ENCODE data around the gene ASXL1. TPM values are rescaled to one million over a fixed set of nuclear protein-coding genes. Genes with fewer than 3 reads are reported as not detected.

Gene ASXL1
- total and polyA plus RNA-seq, 10 of the 15 experiments (the other 5 are each of a cell fraction or from before 2014, with no cell fraction given), result 11.0 to 87.6 (median 56.8) TPM

DNA sequence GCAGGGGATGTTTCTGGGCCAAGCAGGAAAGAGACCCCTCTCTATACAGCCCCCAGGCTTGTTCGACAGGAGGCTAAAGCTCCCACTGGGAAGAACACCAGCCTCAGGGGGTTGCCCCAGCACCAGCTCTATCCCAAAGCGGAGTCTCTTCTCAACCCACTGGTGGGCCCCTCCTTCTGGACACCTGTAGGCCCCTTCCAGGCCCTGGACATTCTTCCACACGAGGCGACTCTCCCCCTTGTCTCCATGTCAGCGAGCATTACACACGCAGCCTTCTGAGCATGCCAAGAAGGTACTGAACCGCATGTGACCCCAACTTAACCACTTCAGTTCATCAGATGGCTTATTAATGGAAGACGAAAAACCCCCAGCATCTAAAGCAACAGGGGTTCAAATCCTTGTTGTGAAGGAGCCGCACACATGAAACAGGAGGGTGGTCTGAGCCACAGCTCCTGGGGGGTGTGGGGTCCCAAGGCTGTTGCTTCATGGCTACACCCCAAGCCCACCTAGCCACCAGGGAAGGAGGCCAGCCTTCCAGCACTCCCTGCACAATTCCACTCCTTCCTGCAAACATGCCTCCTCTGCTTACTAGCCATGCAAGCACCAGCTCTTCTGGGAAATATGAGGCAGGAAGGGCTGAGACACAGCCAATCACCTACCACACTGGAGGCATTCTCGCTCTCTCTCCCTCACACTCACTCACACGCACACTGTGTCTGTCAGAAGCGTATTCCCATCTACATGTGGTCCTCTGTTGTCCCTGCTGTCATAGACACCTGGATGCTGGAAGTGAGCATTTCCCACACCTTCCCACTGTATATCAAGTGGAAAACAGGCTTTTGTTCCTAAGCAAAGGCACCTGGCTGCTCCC is 122.5 kb downstream of the ASXL1 start (continued):
- TF ChIP-seq, protein P1, sequence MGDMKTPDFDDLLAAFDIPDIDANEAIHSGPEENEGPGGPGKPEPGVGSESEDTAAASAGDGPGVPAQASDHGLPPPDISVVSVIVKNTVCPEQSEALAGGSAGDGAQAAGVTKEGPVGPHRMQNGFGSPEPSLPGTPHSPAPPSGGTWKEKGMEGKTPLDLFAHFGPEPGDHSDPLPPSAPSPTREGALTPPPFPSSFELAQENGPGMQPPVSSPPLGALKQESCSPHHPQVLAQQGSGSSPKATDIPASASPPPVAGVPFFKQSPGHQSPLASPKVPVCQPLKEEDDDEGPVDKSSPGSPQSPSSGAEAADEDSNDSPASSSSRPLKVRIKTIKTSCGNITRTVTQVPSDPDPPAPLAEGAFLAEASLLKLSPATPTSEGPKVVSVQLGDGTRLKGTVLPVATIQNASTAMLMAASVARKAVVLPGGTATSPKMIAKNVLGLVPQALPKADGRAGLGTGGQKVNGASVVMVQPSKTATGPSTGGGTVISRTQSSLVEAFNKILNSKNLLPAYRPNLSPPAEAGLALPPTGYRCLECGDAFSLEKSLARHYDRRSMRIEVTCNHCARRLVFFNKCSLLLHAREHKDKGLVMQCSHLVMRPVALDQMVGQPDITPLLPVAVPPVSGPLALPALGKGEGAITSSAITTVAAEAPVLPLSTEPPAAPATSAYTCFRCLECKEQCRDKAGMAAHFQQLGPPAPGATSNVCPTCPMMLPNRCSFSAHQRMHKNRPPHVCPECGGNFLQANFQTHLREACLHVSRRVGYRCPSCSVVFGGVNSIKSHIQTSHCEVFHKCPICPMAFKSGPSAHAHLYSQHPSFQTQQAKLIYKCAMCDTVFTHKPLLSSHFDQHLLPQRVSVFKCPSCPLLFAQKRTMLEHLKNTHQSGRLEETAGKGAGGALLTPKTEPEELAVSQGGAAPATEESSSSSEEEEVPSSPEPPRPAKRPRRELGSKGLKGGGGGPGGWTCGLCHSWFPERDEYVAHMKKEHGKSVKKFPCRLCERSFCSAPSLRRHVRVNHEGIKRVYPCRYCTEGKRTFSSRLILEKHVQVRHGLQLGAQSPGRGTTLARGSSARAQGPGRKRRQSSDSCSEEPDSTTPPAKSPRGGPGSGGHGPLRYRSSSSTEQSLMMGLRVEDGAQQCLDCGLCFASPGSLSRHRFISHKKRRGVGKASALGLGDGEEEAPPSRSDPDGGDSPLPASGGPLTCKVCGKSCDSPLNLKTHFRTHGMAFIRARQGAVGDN (IDR thresholded peaks at IDR 0.05), result no peak
- no peak for TF ChIP-seq FOS (IDR thresholded peaks at IDR 0.05; ENCODE audit: borderline replicate concordance, extremely low read depth, insufficient read length)

DNA sequence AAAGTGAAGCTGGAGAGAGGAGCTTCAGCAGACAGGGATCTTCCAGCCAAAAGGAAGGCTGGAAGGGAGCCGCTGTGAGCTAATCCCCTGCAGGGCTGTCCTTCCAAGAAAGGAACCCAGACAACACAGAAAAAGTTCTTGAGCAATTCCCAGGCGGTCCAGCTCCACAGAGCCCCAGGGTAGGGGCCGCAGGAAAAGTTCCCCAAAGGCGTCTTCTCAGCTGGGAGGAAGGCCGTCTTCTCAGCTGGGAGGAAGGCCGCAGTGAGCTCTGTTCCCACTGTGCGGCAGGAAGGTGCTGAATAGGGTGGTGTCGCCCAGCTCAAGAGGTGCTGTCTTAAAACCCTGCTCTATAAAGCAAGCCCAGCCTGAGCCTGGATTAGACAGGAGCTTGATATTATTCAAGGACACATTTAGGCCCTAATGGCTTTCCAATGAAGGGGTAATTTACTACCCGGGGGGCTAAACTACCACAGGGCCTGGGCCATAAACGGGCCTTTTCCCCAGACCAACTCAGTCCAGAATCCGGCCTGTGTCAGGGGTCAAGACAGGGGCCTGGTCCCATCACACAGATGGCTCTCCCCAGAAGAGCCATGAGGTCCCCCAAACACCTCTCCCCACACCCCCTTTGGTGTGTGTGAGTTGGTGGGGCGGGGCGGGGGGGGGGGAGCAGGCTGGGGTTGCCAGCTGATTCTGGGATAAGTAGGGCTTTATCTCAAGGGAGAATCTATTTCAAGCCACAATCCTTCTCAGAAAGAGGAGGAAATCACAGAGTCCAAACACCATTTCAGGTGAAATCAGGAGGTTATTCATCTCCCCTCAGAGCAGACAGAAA is 123.4 kb downstream of the ASXL1 start:
- POLR2A ChIA-PET, result interaction anchor here (0.6 kb wide), 1 partner anchor 189 kb away, joined by 3 read pairs; no protein-coding TSS in a partner anchor
- WGBS (ENCODE audit: insufficient coverage, insufficient replicate concordance, low lambda C conversion rate, missing lambda C conversion rate), result 78% methylated on average over 12 of the region's 13 CpGs
- Histone ChIP-seq H3K9ac (ENCODE audit: control insufficient read depth, insufficient read depth, low read length) (no peak overlapping the region), H3K27ac (ENCODE audit: control insufficient read depth, insufficient read depth) (no peak overlapping the region), H4K20me1 (ENCODE audit: control insufficient read depth, insufficient read depth) (peaks cover 7% of the 10 kb centered on the region), H3K36me3 (ENCODE audit: control insufficient read depth in 2 of 2, insufficient read depth in 2 of 2, low read length in 1 of 2) (no peaks in the 10 kb centered on the region), H3K79me2 (ENCODE audit: control insufficient read depth, insufficient read depth, low read length) (no peaks in the 10 kb centered on the region), H3K4me3 (no peak overlapping the region), H3K27me3 (replicated peaks in 1 of 2; ENCODE audit: control insufficient read depth in 2 of 2, insufficient read depth in 2 of 2, low read length in 1 of 2) (no peaks in the 10 kb centered on the region), H3K4me1 (ENCODE audit: control insufficient read depth, insufficient read depth, low read length) (peaks cover 5% of the 10 kb centered on the region), H2AFZ (ENCODE audit: control insufficient read depth, low read depth, low read length) (no peak overlapping the region), H3K9me3 (replicated peaks; ENCODE audit: control insufficient read depth, insufficient read depth, low read length) (no peaks in the 10 kb centered on the region), H3K4me2 (ENCODE audit: control insufficient read depth, insufficient read depth) (no peak overlapping the region)
- CTCF ChIA-PET, result interaction anchor here (0.6 to 0.7 kb wide), 3 partner anchors 34 to 297 kb away, joined by 3 read pairs; no protein-coding TSS in a partner anchor
- intact Hi-C loops (cut with micrococcal nuclease; ENCODE audit: unreplicated experiment), result no loop called here
- SMC1A ChIA-PET (ENCODE audit: uncharacterized antibody, unreplicated experiment), result no interaction called here
- ATAC-seq (no peak), FAIRE-seq (no peak), DNase-seq (ENCODE audit: low read depth, low spot score) (no peak)
- in situ Hi-C loops (cut with MboI), result no loop called here
- RAD21 ChIA-PET (ENCODE audit: unreplicated experiment), result no interaction called here
- BruUV-seq (replicated peaks), result no TSS peak
- TF ChIP-seq MYB (IDR thresholded peaks at IDR 0.05; ENCODE audit: borderline replicate concordance, low read depth, low read length) (no peak), ZNF622 (IDR thresholded peaks at IDR 0.05) (no peak), CBX5 (IDR thresholded peaks at IDR 0.05; ENCODE audit: low read depth) (no peak), STAT1 (conservative IDR thresholded peaks at IDR 0.05) (no peak), POLR2AphosphoS2 (IDR thresholded peaks at IDR 0.05; ENCODE audit: low read depth, low read length) (no peak), KLF5 (IDR thresholded peaks at IDR 0.05; ENCODE audit: partially characterized antibody) (no peak)
- TF ChIP-seq, protein P2, sequence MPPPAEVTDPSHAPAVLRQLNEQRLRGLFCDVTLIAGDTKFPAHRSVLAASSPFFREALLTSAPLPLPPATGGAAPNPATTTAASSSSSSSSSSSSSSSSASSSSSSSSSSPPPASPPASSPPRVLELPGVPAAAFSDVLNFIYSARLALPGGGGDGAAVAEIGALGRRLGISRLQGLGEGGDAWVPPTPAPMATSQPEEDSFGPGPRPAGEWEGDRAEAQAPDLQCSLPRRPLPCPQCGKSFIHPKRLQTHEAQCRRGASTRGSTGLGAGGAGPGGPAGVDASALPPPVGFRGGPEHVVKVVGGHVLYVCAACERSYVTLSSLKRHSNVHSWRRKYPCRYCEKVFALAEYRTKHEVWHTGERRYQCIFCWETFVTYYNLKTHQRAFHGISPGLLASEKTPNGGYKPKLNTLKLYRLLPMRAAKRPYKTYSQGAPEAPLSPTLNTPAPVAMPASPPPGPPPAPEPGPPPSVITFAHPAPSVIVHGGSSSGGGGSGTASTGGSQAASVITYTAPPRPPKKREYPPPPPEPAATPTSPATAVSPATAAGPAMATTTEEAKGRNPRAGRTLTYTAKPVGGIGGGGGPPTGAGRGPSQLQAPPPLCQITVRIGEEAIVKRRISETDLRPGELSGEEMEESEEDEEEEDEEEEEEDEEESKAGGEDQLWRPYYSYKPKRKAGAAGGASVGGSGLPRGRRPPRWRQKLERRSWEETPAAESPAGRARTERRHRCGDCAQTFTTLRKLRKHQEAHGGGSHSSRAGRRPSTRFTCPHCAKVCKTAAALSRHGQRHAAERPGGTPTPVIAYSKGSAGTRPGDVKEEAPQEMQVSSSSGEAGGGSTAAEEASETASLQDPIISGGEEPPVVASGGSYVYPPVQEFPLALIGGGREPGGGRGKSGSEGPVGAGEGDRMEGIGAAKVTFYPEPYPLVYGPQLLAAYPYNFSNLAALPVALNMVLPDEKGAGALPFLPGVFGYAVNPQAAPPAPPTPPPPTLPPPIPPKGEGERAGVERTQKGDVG (CRISPR knock-in tag; IDR thresholded peaks at IDR 0.05), result no peak
- TF ChIP-seq, protein P3, sequence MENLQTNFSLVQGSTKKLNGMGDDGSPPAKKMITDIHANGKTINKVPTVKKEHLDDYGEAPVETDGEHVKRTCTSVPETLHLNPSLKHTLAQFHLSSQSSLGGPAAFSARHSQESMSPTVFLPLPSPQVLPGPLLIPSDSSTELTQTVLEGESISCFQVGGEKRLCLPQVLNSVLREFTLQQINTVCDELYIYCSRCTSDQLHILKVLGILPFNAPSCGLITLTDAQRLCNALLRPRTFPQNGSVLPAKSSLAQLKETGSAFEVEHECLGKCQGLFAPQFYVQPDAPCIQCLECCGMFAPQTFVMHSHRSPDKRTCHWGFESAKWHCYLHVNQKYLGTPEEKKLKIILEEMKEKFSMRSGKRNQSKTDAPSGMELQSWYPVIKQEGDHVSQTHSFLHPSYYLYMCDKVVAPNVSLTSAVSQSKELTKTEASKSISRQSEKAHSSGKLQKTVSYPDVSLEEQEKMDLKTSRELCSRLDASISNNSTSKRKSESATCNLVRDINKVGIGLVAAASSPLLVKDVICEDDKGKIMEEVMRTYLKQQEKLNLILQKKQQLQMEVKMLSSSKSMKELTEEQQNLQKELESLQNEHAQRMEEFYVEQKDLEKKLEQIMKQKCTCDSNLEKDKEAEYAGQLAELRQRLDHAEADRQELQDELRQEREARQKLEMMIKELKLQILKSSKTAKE (IDR thresholded peaks at IDR 0.05; ENCODE audit: low read depth, poor library complexity, severe bottlenecking), result no peak
